Activated CD4-positive, alpha-beta T cell treated with anti-CD3 and anti-CD28 coated beads, Interleukin-2, amount 50 U/mL, for 24 hours (primary cell): Measurements from ENCODE around the gene LZTR1.

Experiments
- DNase-seq, 2 donors: peaks; one replicate each; pipeline ENCODE4 v3.0.0-alpha.2; 2020; ENCODE audit warnings: low read depth in 1 of 2, low spot score in 1 of 2

Gene LZTR1

GRCh38 chr22:20980523-20980922 lies 1.6 kb upstream of the LZTR1 start:
- no peak for DNase-seq

- DNase-seq, result no peak
Measured at GRCh38 chr22:20980938-20981722, 967 bp upstream of the LZTR1 start.

GRCh38 chr22:20982563-20982882 lies 426 bp downstream of the LZTR1 start:
- no peak for DNase-seq

- DNase-seq, result no peak
Measured at GRCh38 chr22:20983081-20983771, 1.1 kb downstream of the LZTR1 start.

- no peak for DNase-seq
Measured at GRCh38 chr22:20985720-20986119, 3.6 kb downstream of the LZTR1 start.

- DNase-seq, result no peak
Measured at GRCh38 chr22:20986365-20986764, 4.3 kb downstream of the LZTR1 start.

- DNase-seq, result no peak
Measured at GRCh38 chr22:20987375-20987774, 5.3 kb downstream of the LZTR1 start.

- DNase-seq, result no peak
Measured at GRCh38 chr22:20988573-20989322, 6.7 kb downstream of the LZTR1 start.

GRCh38 chr22:20989323-20990138 lies 7.4 kb downstream of the LZTR1 start:
- no peak for DNase-seq

- DNase-seq, result no peak
Measured at GRCh38 chr22:20990184-20991180, 8.4 kb downstream of the LZTR1 start.

GRCh38 chr22:20991252-20992055 lies 9.4 kb downstream of the LZTR1 start:
- no peak for DNase-seq

- DNase-seq, result no peak
Measured at GRCh38 chr22:20992056-20992442, 10.0 kb downstream of the LZTR1 start.

- DNase-seq, result no peak
Measured at GRCh38 chr22:20992456-20993303, 10.6 kb downstream of the LZTR1 start.

- no peak for DNase-seq
Measured at GRCh38 chr22:20993304-20994127, 11.4 kb downstream of the LZTR1 start.

- no peak for DNase-seq
Measured at GRCh38 chr22:20994128-20994901, 12.2 kb downstream of the LZTR1 start.

GRCh38 chr22:20994902-20995241 lies 12.8 kb downstream of the LZTR1 start:
- no peak for DNase-seq
